Smooth muscle cell of the brain vasculature (primary cell): Measurements from ENCODE around the gene ZNF518A.
"Not testable (repeated sequence)": the region's sequence is repeated elsewhere in the genome, so short reads cannot be mapped to it uniquely, and the experiment has no call there.

Experiments used
- DNase-seq: peaks from one replicate; pipeline ENCODE4 v3.0.0-alpha.2; 2012; ENCODE audit warnings: low read depth, low spot score

Gene ZNF518A

DNA sequence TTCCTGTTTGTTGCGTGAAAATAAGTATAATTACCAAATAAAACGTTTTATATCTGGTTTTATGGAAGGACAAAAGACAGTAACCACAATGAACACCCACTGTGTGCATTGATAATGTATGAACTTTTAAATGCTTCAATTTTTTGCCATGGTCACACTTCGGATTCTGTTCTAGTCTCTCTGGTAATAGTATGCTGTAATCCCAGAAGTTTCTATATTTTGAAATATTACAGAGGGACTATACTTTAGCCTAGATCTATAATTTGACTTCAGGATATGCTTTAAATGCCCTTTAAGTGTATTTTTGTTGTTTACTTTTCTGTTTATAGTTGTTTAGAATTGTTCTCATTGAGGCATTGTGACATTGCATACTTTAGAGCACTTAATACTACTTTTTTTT is 1.5 kb downstream of the ZNF518A start:
- DNase-seq = no peak

DNA sequence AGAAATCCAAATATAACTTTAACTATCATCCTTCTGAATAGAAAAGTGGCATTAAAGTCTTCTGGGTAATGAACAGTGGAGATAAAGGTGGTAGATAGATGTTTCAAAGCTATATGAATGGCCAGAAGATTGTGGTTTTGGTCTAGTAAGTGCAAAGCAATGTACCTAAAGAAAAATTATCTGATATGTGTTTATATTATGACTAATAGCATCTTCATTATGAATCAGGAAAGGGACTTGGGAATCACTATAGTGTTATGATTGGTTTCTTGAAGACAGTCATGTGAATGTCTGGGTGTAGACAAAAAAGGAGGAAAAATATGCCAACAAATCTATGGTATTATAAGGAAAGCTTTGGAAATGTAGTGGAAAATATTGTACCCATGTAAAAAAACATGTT is 3.0 kb downstream of the ZNF518A start:
- DNase-seq = no peak

DNA sequence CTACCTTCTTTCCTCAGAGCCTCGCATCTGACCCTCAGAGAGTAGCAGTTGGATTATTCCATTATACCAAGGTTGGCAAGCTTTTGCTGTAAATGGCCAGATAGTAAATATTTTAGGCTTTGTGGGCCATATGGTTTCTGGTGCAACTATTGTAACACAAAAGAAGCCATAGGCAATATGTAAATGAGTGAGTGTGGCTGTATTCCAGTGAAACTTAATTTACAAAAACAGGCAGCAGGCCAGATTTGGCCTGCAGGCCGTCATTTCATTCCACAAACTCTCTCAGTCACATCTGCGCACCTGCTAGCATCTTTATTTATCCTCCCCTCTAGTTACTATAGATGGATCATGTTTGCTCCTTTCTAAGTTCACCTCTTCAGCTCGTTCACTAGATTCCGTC is 6.7 kb downstream of the ZNF518A start:
- DNase-seq = no peak

DNA sequence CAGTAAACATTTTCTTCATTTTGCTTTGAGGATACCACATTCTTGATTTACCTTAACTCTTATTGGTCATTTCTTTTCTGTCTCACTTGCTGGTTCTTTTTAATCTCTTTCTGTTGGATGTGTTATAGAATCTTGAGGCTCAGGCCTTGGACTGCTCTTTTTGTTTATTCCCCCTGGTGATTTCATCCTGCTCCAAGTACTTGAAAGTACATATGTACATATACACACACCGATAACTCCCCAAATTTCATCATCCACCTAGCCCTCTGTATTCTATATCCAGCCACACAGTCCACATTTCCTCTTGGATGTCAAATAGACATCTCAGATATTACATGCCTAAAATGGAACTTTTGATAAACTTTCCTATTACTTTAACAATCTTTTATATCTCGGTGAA is 7.5 kb downstream of the ZNF518A start:
- DNase-seq = no peak

DNA sequence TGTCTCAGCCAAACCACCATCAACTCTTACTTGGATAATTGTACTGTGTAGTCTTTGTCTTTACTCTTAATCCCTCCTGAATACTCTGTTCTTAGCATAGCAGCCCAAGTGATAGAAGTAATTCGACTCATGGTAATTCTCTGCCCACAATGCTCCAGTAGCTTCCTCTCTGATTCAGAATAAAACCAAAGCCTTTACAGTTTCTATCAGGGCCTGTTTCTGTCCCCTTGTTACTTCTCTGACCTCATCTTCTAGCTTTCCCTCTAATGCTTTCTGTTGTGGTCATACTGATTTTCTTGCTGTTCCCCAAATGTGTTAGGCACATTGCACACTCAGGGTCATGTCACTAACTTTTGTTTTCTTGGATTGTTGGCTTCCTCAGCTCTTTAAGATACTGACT is 8.0 kb downstream of the ZNF518A start:
- DNase-seq = no peak

DNA sequence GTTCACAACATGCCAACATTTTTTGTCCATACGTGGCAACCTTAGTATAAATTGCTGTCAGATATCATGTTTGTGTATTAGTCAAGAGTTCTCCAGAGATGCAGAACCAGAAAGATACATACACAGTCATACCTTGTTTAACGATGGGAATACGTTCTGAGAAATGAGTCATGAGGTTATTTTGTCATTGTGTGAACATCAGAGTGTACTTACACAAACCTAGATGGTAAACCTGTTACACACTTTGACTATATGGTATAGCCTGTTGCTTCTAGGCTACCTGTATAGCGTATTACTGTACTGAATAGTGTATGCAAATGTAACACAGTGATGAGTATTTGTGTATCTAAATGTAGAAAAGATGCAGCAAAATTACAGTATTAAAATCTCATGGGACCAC is 22.3 kb downstream of the ZNF518A start:
- DNase-seq = no peak

DNA sequence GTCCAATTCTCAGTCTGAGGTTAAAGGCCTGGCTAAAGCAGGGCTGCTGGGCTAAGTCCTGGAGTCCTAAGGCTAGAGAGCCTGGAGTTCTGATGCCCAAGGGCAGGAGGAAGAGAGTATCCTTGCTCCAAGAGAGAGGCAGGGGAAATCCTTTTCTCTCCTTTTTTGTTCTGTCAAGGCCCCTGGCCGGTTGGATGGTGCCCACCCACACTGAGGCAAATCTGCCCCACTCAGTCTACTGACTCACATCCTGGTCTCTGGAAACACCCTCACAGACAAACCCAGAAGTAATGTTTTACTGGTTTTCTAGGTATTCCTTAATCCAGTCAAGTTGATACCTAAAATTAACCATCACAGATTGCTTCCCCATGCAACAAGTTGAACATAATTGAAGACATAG is 23.0 kb downstream of the ZNF518A start:
- DNase-seq = no peak

DNA sequence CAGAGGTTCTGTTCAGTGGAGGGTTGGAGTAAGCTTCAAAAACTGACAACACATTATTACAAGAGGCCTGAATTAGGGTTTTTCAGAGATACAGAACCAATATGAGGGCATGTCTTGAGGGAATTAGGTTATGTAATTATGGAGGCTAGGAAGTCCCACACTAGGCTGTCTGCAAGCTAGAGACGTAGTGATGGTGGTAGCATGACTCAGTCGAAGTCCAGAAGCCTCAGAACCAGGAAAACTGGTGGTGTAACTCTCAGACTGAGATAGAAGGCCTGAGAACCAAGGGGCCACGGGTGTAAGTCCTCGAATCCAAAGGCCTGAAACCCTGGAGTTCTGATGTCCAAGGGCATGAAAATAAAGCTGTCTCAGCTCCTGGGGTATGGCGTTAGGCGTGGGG is 35.6 kb downstream of the ZNF518A start:
- no peak for DNase-seq

DNA sequence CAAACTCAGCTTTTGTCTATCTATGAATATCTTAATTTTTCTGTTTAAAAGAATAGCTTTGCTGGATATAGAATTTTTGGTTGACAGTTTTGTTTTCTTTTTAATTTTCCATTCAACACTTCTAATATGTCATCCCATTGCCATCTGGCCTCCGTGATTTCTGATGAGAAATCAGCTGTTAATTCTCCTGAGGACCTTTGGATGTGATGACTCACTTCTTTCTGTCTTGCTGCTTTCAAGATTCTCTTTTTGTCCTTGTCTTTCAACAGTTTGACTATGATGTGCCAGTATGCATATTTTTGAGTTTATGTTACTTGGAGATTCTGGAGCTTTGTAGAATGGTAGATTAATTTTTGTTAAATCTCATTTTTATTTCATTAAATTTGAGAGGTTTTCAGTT is 38.4 kb downstream of the ZNF518A start:
- no peak for DNase-seq

DNA sequence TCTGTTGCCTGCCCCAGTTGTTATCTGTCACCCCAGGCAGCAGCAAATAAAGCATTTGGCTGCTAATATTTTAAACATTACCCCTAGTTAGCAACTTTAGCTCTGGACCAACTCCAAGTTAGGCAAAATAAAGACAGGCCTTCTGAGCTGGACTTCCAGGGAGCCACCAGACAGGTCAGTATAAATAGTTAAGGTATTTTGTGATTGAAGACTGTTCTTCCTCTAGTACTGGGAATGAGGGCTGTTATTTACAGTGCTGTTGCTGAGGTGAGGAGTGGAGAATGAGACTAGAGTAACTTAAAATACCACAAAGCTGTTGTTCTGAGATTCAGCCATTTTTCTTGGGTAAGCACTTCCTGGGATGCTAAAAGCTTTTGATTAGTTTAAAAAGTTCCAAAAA is 40.1 kb downstream of the ZNF518A start:
- no peak for DNase-seq

DNA sequence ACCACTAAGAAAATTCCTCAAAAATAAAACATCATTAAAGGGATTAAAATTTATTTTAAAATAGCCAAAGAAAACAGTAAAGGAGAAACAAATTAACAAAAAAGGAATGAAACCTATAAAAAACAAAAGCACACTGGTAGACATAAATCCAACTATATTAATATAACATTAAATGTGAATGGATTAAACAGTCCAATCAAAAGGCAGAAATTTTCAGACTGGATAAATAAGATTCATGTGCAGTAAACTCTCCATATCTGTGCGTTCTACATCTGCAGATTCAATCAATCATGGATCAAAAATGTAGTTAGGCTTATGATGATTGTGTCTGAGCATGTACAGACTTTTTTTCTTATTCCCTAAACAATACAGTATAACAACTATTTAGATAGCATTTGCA is 42.6 kb downstream of the ZNF518A start:
- no peak for DNase-seq

DNA sequence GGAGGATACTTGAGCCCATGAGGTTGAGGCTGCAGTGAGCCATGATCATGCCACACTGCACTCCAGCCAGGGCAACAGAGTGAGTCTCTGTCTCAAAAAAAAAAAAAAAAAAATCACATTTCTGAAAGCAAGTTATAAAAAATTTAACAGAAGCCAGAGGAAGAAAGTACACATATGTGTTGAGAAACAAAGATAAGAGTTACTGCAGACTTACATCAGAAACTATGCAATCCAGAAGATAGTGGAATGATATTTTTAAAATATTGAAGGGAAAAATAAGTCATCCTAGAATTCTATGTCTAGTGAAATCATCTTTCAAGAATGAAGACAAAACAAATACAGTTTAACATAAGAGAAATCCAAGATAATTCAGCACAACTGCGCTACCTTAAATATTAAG is 46.9 kb downstream of the ZNF518A start:
- DNase-seq = no peak

DNA sequence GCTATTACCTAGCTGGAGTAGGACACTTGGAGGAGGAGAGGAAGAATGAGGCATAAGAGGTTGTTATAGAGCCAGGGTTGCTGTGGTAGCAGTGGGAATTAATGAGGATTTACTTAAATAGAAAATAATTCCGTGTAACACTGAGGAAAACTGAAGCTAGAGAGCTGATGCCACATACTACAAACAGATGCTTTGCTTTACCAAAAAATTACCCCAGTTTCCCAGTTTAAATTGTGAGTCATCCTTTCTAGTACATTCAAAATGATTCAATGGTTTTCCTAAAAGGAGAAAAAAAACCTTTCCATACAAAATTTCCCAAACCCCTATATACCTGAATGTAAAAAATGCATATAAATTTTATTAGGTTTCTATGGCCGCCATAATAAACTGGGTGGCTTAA is 58.3 kb downstream of the ZNF518A start:
- DNase-seq = no peak

DNA sequence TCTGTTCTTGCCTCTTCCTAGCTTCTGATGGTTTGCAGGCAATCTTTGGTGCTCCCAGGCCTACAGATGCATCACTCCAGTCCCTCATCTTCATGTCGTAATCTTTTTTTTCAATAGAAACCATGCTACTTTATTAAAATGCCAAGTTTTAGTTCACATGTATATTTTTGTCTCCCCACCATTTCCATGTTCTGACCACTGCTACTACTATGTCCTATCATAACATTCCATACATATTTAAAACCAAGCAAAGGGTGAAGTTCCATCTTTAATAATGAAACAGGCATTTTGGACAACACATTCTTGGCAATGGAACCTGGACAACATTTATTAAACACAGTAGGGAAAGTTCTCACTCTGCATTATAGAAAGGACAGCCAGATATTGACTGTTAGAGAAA is 58.8 kb downstream of the ZNF518A start:
- DNase-seq = no peak

DNA sequence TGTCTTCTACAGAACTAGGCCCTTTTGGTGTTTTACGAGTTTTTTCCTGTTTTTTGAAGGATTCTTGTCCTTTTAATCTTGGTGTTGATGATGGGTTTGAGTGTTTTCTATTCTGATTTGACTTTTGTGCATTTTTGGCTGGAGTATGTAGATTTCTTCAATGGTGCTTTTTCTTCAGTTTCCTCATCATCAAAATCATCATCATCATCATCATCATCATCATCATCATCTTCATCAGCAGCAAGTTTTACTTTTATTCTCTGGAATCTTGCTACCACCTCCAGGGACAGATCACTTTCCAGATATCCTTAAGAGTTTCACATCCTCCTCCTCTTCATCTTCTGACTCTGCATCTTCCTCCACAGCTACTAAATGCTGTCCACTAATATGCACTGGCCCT is 59.4 kb downstream of the ZNF518A start:
- not testable (repeated sequence) for DNase-seq

DNA sequence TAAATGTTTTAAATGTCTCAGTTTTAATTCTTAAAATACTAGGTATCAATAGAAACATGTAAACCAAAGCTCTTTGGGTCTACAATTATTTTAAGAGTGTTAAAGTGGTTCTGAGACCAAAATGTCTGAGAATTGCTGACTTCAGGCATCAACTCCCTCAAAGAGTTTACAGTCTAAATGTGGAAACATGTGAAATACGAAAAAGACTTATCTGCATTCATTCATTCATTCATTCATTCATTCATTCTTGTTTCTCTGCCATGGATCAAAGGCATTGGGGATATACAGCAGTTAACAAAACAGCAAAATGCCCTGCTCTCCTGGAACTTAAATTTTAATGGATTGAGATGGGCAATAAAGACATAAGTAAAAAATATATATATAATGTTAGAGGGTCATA is 71.4 kb downstream of the ZNF518A start:
- no peak for DNase-seq

DNA sequence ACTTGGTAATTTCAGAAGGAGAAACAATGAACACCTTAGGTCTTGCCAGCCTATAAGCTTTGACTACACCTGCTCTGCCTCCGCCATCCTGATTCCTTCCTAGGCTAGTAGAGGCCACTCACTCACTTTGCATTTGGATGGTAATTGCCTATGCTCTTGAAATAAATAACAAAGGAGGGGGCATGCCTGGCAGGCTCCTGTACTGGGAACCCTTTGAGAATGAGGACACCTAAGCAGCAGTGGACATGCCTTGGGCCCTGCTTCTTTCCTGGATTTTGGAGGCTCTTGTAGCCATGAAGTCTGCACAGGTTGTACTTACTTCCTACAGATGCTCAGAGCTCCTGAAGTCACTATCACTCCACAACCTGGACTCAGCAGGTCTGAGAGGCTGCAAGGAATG is 75.5 kb downstream of the ZNF518A start:
- DNase-seq = no peak

DNA sequence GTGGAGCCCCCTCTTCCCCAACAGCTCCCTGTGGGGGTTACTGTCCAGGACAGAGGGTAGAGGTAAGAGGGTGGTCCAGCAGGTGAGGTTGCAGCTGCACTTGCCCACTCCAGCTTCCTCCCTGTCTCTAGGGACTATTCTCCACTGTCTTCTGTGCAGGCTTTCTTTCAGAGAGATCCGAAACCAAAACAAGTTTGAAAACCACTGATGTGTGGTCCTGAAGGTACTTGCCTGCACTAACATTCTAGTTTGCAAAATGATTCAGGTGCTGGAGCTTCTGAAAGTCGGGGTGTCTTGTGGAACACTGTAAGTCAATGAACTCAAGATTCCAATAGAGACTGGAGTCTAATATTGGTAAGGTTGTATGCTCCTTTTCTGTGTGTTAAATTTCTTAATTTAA is 78.2 kb downstream of the ZNF518A start:
- DNase-seq = no peak

DNA sequence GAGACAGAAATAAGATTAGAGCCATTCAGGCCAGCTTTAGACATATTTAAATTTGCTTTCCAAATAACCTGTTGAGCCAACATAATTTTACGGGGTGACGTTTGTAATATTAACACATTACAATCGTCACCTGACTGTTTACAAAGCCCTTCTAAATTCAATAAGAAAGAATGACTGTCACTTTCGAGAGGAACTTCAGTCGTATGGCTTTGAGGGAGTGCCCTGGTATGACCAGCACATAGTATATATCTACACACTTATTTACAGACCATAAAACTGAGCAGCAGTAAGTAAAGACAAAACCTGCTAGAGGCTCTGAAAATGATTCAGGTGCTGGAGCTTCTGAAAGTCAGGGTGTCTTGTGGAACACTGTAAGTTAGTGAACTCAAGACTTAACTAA is 78.8 kb downstream of the ZNF518A start:
- no peak for DNase-seq

DNA sequence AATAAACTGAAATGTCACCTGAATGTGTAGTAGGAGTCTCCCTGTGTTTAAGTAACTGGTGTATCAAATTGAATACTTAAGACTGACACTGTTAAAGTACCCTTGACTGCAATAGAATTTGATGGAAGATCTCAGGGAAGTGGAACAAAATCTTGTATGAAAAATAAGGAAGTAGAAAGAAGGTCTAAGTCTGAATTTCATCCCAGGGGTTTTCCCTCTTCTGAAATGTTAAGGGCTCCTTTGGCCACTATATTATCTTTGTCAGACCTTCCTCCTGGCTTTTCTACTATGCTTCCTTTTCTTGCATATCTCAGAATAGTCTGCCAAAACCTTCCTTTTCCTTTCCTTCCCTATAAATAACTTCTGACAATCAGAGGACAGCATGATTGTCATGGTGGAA is 81.7 kb downstream of the ZNF518A start:
- no peak for DNase-seq

DNA sequence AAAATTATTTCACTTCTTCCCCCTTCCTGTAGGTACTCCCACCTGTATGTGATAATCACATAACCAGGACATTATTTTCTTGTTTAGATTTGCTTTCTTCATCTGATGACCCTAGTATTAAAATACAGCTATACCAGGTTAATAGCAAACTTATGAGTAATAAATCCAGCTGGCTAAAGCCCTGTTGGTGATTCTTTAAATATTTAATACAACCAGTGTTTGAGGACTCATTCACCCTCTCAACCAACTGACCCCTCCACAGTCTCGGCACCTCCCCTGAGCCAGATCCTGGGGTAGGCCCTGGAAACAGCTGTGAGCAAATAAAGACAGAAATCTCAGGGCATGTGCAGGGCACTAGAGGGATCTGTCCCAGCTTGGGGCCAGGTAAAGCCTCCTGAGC is 82.8 kb downstream of the ZNF518A start:
- no peak for DNase-seq
